ENCODE measurements around the gene CACHD1. TPM values are rescaled to one million over a fixed set of nuclear protein-coding genes. Genes with fewer than 3 reads are reported as not detected.

Gene CACHD1
- total and polyA plus RNA-seq, 4 donors: 4.7 to 49.6 (median 12.5) TPM

DNA sequence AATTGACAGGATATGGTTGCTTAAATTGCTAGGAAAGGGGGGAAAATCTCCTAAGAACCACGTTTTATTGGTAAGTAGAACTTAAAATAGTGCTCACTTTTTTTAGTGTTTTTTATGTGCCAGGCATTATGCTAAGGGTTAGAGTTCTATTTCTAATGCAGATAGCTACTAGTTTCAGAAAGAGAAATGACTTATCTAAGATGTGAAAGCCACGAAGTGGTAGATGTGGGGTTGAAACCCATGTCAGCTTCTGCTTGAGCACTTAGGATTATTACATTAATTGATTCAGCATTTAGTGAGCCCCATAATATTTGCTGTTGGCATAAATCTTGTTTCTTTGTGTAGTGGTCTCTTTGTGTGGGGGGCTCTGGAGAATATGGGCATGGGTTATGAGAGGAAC is 24.7 kb downstream of the CACHD1 start:
- Histone ChIP-seq H3K4me3 (no peak overlapping the region), H3K4me1 (ENCODE audit: control insufficient read depth in 5 of 5, insufficient read depth in 5 of 5, low read length in 5 of 5) (peaks cover 0 to 33% (median 4%) of the 10 kb centered on the region in 5 donors), H3K36me3 (ENCODE audit: control insufficient read depth in 4 of 4, insufficient read depth in 4 of 4, low read length in 4 of 4) (no peaks in the 10 kb centered on the region), H3K27me3 (ENCODE audit: control insufficient read depth in 3 of 3, insufficient read depth in 3 of 3, low read length in 2 of 3) (no peaks in the 10 kb centered on the region), H3K27ac (ENCODE audit: low read depth in 1 of 2, low read length in 1 of 2) (no peak overlapping the region), H3K9me3 (ENCODE audit: control insufficient read depth in 4 of 4, insufficient read depth in 3 of 4, low read length in 3 of 4) (no peaks in the 10 kb centered on the region), H3K9ac (ENCODE audit: insufficient read depth in 1 of 2, low read length in 2 of 2) (no peak overlapping the region)
- ATAC-seq (ENCODE audit: insufficient read depth, low FRiP score): no peak
- DNase-seq: no peak
- TF ChIP-seq CTCF (IDR thresholded peaks at IDR 0.05; ENCODE audit: control extremely low read depth, extremely low read depth): no peak
- WGBS, 2 donors: 43 to 55% methylated on average over 2 of the region's 2 CpGs

DNA sequence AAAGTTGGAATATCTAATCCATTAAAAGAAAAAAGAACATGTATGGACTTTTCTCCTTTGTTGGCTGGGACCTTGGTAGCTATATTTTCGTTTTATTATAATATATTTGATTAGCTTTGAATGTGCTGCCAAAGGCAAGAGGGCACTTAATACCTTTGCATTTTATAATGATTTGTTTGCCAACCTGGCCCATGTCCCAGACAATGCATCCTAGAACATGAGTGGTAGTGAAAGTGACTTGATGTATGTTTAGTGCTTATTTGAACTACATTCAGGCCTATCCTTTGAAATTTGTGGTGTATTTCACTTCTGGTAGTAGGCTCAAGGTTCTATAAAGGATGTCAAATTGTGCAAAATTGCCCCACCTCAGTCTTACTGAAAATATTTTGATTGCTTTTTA is 25.9 kb downstream of the CACHD1 start:
- peak in 2 of 3 donors; percentile 44 to 55 for DNase-seq
- Histone ChIP-seq H3K36me3 (ENCODE audit: control insufficient read depth in 4 of 4, insufficient read depth in 4 of 4, low read length in 4 of 4) (no peaks in the 10 kb centered on the region), H3K9ac (ENCODE audit: insufficient read depth in 1 of 2, low read length in 2 of 2) (no peak overlapping the region), H3K4me3 (no peak overlapping the region), H3K9me3 (ENCODE audit: control insufficient read depth in 4 of 4, insufficient read depth in 3 of 4, low read length in 3 of 4) (no peaks in the 10 kb centered on the region), H3K4me1 (ENCODE audit: control insufficient read depth in 5 of 5, insufficient read depth in 5 of 5, low read length in 5 of 5) (peaks cover 0 to 29% (median 4%) of the 10 kb centered on the region in 5 donors), H3K27me3 (ENCODE audit: control insufficient read depth in 3 of 3, insufficient read depth in 3 of 3, low read length in 2 of 3) (no peaks in the 10 kb centered on the region), H3K27ac (ENCODE audit: low read depth in 1 of 2, low read length in 1 of 2) (no peak overlapping the region)
- no peak for ATAC-seq (ENCODE audit: insufficient read depth, low FRiP score)
- WGBS, 2 donors: 48 to 80% methylated on average over 1 of the region's 1 CpG
- TF ChIP-seq CTCF (IDR thresholded peaks at IDR 0.05; ENCODE audit: control extremely low read depth, extremely low read depth): no peak

GRCh38 chr1:64496606-64497005 is 26.7 kb downstream of the CACHD1 start:
- no peak for TF ChIP-seq CTCF (IDR thresholded peaks at IDR 0.05; ENCODE audit: control extremely low read depth, extremely low read depth)
- DNase-seq (no peak), ATAC-seq (ENCODE audit: insufficient read depth, low FRiP score) (no peak)
- H3K9ac ChIP-seq (ENCODE audit: insufficient read depth in 1 of 2, low read length in 2 of 2): no peak overlapping the region
- H3K36me3 ChIP-seq (ENCODE audit: control insufficient read depth in 4 of 4, insufficient read depth in 4 of 4, low read length in 4 of 4): no peaks in the 10 kb centered on the region
- H3K9me3 ChIP-seq (ENCODE audit: control insufficient read depth in 4 of 4, insufficient read depth in 3 of 4, low read length in 3 of 4): no peaks in the 10 kb centered on the region
- no peak overlapping the region for H3K27ac ChIP-seq (ENCODE audit: low read depth in 1 of 2, low read length in 1 of 2)
- no peaks in the 10 kb centered on the region for H3K27me3 ChIP-seq (ENCODE audit: control insufficient read depth in 3 of 3, insufficient read depth in 3 of 3, low read length in 2 of 3)
- H3K4me1 ChIP-seq (ENCODE audit: control insufficient read depth in 5 of 5, insufficient read depth in 5 of 5, low read length in 5 of 5): peaks cover 0 to 29% (median 4%) of the 10 kb centered on the region in 5 donors
- H3K4me3 ChIP-seq: no peak overlapping the region
- 72 to 87% methylated on average over 4 of the region's 4 CpGs for WGBS, 2 donors

All from lung (tissue), 12 donors.